ENCODE measurements around the gene HEG1.

Gene HEG1

DNA sequence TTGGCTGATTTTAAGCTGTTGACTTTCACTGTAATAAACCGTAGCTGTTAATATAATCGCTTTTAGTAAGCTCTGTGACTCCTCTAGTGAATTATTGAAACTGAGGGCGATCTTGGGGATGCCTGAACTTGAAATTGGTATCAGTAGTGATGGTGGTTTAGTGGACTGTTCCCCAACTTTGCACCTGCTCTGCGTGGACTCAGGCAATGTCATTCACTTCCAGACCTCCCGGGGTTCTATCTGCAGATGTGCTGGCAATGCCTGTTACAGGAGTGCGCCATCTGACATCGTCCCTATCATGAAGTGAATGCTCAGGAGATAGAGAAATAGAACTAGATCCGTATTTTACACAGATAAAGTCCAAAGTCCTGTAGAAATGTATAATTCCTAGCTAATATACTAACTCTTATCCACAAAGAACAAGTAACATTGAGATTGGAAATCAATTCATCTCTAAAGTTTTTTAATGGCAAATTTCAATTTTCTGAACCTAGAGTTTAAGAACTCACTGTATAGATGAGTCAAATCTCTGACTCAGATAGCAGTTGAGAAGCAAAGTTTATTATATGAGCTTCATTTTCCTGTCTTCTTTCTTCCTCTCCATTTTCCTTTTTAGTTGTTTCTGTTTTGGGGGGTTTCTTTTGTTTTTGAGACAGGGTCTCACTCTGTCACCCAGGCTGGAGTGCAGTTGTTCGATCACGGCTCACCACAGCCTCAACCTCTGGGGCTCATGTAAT lies 51.8 kb downstream of the HEG1 start:
- in situ Hi-C loops (cut with HindIII; ENCODE audit: low sequenced_read_pairs), result no loop called here
- TF ChIP-seq, protein P1, sequence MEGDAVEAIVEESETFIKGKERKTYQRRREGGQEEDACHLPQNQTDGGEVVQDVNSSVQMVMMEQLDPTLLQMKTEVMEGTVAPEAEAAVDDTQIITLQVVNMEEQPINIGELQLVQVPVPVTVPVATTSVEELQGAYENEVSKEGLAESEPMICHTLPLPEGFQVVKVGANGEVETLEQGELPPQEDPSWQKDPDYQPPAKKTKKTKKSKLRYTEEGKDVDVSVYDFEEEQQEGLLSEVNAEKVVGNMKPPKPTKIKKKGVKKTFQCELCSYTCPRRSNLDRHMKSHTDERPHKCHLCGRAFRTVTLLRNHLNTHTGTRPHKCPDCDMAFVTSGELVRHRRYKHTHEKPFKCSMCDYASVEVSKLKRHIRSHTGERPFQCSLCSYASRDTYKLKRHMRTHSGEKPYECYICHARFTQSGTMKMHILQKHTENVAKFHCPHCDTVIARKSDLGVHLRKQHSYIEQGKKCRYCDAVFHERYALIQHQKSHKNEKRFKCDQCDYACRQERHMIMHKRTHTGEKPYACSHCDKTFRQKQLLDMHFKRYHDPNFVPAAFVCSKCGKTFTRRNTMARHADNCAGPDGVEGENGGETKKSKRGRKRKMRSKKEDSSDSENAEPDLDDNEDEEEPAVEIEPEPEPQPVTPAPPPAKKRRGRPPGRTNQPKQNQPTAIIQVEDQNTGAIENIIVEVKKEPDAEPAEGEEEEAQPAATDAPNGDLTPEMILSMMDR (IDR thresholded peaks at IDR 0.05; ENCODE audit: low read depth, low read length), result no peak
- peak; percentile 34 for DNase-seq (ENCODE audit: low read depth, low spot score)
- no peak overlapping the region for H3K4me3 ChIP-seq (ENCODE audit: low read depth, low read length)

DNA sequence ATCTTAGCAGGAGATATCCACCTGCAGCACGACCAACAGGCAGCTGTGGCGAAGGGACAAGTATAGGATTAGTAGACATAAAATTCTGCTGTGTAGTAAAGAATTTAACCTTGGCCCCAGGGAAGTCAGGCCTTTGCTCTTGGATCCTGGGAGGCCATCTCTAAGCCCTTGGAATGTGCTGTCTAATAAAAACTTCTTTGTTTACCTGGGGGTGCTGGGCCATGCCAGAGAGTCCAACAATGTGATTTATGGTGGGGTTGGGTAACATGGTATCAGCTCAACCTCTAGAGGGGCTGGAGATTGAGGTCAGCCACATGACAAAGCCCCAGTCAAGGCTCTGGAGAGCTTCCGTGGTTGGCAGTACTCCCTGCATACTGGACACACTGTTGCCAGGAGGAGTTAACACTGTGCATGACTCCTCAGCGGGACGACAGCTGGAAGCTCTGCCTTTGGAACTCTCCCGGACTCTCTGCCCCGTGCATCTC lies 52.4 kb downstream of the HEG1 start:
- TF ChIP-seq, protein P1 (IDR thresholded peaks at IDR 0.05; ENCODE audit: low read depth, low read length), result no peak
- peak; percentile 72 for DNase-seq (ENCODE audit: low read depth, low spot score)
- H3K4me3 ChIP-seq (ENCODE audit: low read depth, low read length), result no peak overlapping the region
- in situ Hi-C loops (cut with HindIII; ENCODE audit: low sequenced_read_pairs), result no loop called here

DNA sequence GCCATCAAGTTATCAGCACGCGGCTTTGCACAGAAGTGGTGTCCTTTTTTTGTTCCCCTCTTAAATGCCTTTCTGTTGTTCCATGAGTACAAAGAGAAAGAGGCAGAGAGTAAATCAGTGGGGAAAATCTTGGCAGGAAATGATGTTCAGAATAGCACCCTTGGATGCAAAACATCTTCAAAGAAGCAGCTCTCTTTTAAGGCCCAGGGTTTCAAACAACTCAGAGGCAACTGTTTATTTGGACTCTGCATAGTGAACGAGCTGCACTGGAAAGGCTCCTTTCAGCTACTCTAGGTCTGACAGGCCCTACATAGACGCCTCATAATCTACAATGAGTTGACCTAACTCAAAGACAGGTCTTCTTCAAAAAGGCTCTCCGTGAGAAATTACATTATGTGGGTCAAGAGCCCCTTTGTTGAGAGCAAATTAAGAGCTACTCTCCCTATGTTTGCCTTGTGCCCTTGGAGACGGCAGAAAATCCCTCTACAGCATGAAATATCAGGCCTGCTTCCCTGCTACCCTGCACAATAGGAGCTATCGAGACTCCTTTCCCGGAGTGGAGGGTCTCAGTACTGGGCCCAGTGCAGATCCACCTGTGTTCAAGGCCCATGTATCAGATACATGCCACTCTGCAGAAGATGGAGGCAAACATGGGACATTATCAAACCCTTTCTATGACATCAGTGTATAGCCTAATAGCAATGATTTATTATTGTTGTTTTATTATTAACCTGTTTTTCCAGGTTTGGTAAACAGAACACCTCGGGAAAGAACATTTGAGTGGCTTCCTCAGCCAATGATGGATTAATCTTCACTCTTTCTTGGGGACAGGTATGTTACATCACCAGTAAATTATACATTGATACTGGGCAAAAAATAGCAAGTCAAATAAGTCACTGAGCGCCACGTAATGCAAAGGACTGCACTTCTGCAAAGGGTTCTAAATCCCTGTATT lies 53.1 kb downstream of the HEG1 start:
- TF ChIP-seq, protein P1 (IDR thresholded peaks at IDR 0.05; ENCODE audit: low read depth, low read length), result no peak
- no peak for DNase-seq (ENCODE audit: low read depth, low spot score)
- no peak overlapping the region for H3K4me3 ChIP-seq (ENCODE audit: low read depth, low read length)
- in situ Hi-C loops (cut with HindIII; ENCODE audit: low sequenced_read_pairs), result no loop called here

DNA sequence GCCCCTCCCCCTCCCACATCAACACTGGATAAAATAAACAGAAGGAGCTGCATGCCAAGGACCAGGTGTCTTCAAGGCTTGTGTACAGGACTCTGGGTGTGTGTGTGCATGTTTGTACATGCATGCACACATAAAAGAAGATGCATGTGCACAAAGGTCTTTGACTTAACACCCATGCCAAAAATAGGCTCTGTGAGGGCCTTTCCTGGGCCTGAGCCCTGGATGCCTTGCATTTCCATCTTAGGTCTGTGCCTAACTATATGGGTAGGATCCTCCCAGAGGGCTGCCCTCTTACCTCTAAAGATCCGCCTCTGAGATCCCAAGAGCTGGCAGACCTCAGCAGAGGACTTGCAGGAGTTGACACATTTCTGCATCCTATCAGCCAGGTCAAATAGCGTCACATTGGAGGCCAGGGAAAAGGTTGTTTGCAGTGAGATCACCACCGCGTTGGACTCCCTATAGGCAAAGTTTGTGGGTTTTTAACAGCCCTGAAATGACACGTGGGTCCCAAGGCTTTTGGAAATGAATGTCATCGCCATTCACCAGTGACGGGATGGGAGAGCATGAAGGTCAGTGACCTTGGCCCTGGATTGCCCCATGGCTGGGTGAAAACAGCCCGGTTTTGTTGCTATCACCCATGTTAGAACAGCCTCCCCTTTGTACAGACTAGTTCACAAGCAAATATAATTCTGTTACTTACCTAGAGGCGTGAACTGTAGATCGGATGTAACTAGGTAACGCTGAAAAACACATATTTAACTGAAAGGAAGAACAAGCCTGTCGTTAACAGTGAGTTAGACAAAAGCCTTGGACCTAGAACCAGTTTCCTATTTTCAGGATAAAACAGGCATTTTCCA lies 54.0 kb downstream of the HEG1 start:
- H3K4me3 ChIP-seq (ENCODE audit: low read depth, low read length), result no peak overlapping the region
- TF ChIP-seq, protein P1 (IDR thresholded peaks at IDR 0.05; ENCODE audit: low read depth, low read length), result no peak
- DNase-seq (ENCODE audit: low read depth, low spot score), result no peak
- in situ Hi-C loops (cut with HindIII; ENCODE audit: low sequenced_read_pairs), result no loop called here

DNA sequence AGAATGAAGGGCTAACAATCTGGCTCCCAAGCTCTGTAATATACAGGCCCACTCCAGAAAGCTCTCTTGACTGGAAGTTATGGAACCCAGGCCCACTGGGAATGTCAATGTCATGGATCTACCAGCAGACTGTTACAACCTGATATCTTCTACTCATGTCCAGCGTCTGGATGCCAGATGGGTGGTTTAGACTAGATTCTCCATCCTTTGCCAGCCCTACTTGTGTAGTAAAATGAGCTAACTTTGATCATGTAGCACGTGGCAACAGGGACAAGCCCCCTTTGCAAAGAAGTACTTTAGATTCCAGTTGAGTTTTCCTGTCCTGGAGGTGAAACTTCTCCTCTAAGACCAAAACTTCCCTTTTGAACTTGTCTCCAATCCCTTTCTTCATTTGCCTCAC lies 55.1 kb downstream of the HEG1 start:
- TF ChIP-seq, protein P1 (IDR thresholded peaks at IDR 0.05; ENCODE audit: low read depth, low read length), result no peak
- DNase-seq (ENCODE audit: low read depth, low spot score), result no peak
- in situ Hi-C loops (cut with HindIII; ENCODE audit: low sequenced_read_pairs), result no loop called here
- no peak overlapping the region for H3K4me3 ChIP-seq (ENCODE audit: low read depth, low read length)

DNA sequence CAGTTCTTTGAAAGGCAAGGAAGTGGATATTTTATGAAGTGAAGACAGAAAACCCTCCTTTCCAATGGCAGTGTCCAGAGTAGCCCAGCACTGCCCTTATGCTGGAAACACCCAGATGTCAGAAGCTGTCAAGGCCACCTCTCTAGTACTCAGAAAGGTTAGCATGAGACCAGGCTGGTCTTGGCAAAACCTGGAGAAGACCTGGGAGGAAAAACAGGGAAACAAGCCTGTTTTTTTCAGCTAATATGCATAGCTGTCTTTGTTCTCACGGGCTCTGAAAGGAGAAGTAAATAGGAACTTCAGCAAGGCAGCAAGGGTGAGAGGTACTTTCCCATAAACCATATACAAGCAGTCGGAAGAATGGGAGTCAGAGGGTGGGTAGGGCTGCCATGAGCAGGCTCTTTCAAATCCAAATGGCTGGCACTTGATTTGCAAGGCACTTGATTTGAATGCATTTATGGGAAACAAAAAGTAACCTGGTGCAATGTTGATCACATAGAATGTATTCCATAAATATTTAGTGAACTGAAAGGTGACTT lies 55.8 kb downstream of the HEG1 start:
- TF ChIP-seq, protein P1 (IDR thresholded peaks at IDR 0.05; ENCODE audit: low read depth, low read length), result no peak
- in situ Hi-C loops (cut with HindIII; ENCODE audit: low sequenced_read_pairs), result no loop called here
- no peak overlapping the region for H3K4me3 ChIP-seq (ENCODE audit: low read depth, low read length)
- no peak for DNase-seq (ENCODE audit: low read depth, low spot score)

All from astrocyte of the spinal cord (primary cell).